H1 (cell line): Measurements from ENCODE around the gene SNAP25. TPM values are rescaled to one million over a fixed set of nuclear protein-coding genes. Genes with fewer than 3 reads are reported as not detected.
A peak's percentile ranks its signal among the peaks of the same experiment; 100 is the strongest.

Experiments
- CTCF ChIA-PET: fragments of 300-600 bp; sonication (Branson Sonifier 250); formaldehyde crosslinking; loops from one replicate; lab custom pipeline; 2021; ENCODE audit not compliant: partially characterized antibody; lab: Charles Lee
- POLR2A ChIA-PET: fragments of 300-600 bp; sonication (Branson Sonifier 250); formaldehyde crosslinking; loops from one replicate; lab custom pipeline; 2021; ENCODE audit warnings: inconsistent platforms; ENCODE audit not compliant: partially characterized antibody; lab: Charles Lee
- DNase-seq, 2 experiments: peaks; one replicate each; pipeline versions ENCODE4 v3.0.0 to v3.0.0-alpha.2; 2010 to 2022; ENCODE audit warnings: low spot score in 2 of 2, low read depth in 1 of 2, mixed read lengths in 1 of 2
- FAIRE-seq: peaks from 2 replicates; lab custom pipeline; 2011; peaks lifted over from hg19 to GRCh38; lab: Jason Lieb, UNC
- H2AFZ ChIP-seq: 2 replicates; pipeline ENCODE4 v1.8.1; 2012; ENCODE audit warnings: low read length, inconsistent platforms
- H2AK5ac ChIP-seq: 2 replicates; pipeline ENCODE4 v1.6.1; 2013; ENCODE audit warnings: low read depth, low read length
- H2BK120ac ChIP-seq: replicated peaks from 2 replicates; pipeline ENCODE3; 2013; ENCODE audit warnings: low read depth, low read length, inconsistent platforms
- H2BK12ac ChIP-seq: 2 replicates; pipeline ENCODE4 v1.6.1; 2013; ENCODE audit warnings: low read depth, low read length
- H2BK15ac ChIP-seq: 2 replicates; pipeline ENCODE4 v1.6.1; 2013; ENCODE audit warnings: low read length
- H2BK20ac ChIP-seq: 2 replicates; pipeline ENCODE4 v1.6.1; 2013; ENCODE audit warnings: low read length
- H2BK5ac ChIP-seq: 2 replicates; pipeline ENCODE4 v1.6.1; 2013; ENCODE audit warnings: low read depth, low read length
- H3K14ac ChIP-seq: 2 replicates; pipeline ENCODE4 v1.6.1; 2013; ENCODE audit warnings: inconsistent platforms; ENCODE audit not compliant: insufficient read length
- H3K18ac ChIP-seq: 2 replicates; pipeline ENCODE4 v1.6.1; 2013; ENCODE audit warnings: low read length; ENCODE audit errors: extremely low read depth
- H3K23ac ChIP-seq: 2 replicates; pipeline ENCODE4 v1.6.1; 2013; ENCODE audit warnings: inconsistent platforms; ENCODE audit not compliant: insufficient read length
- H3K23me2 ChIP-seq: 2 replicates; pipeline ENCODE4 v1.6.1; 2013; ENCODE audit warnings: low read depth, low read length
- H3K27ac ChIP-seq: 2 replicates; pipeline ENCODE4 v1.6.1; 2011; ENCODE audit warnings: low read depth, low read length, inconsistent platforms
- H3K27me3 ChIP-seq, 4 experiments: replicated peaks in 1 of 4; 1 replicate in 1 of 4; 2 replicates in 3 of 4; pipeline versions ENCODE4 v1.6.1 to v1.8.1; 2011 to 2013; ENCODE audit warnings: low read length in 3 of 4, mild to moderate bottlenecking in 3 of 4, inconsistent platforms in 2 of 4, mixed read lengths in 2 of 4, moderate library complexity in 1 of 4; ENCODE audit not compliant: control insufficient read depth in 3 of 4, insufficient read depth in 3 of 4; ENCODE audit errors: extremely low read depth in 1 of 4
- H3K36me3 ChIP-seq, 4 experiments: 2 replicates each; pipeline versions ENCODE4 v1.6.1 to v1.8.1; 2011 to 2013; ENCODE audit warnings: mild to moderate bottlenecking in 4 of 4, low read length in 3 of 4, moderate library complexity in 2 of 4, control low read depth in 1 of 4, inconsistent platforms in 1 of 4; ENCODE audit not compliant: insufficient read depth in 4 of 4, control insufficient read depth in 2 of 4
- H3K4ac ChIP-seq: replicated peaks from 2 replicates; pipeline ENCODE3; 2013; ENCODE audit warnings: low read length, low read depth, mixed read lengths, inconsistent platforms; ENCODE audit not compliant: insufficient read length
- H3K4me1 ChIP-seq, 4 experiments: replicated peaks in 1 of 4; 1 replicate in 1 of 4; 2 replicates in 3 of 4; pipeline versions ENCODE4 v1.6.1 to v1.8.1; 2011 to 2013; ENCODE audit warnings: low read length in 3 of 4, inconsistent platforms in 2 of 4, mixed read lengths in 1 of 4; ENCODE audit not compliant: insufficient read depth in 4 of 4, control insufficient read depth in 3 of 4
- H3K4me2 ChIP-seq, 2 experiments: 2 replicates each; pipeline versions ENCODE4 v1.6.1 to v1.8.1; 2011 to 2013; ENCODE audit warnings: low read depth in 2 of 2, low read length in 2 of 2, control low read depth in 1 of 2, inconsistent platforms in 1 of 2, mild to moderate bottlenecking in 1 of 2; ENCODE audit not compliant: insufficient read depth in 1 of 2
- H3K4me3 ChIP-seq, 4 experiments: fragments of 200-600, 300-600 bp in 1 of 4; sonication (generic), shearing (Covaris generic), sonication (Bioruptor Twin) in 1 of 4; 2 replicates each; pipeline versions ENCODE4 v1.5.1 to v1.8.1; 2011 to 2016; ENCODE audit warnings: low read length in 4 of 4, low read depth in 3 of 4, control low read depth in 2 of 4, inconsistent platforms in 2 of 4, mild to moderate bottlenecking in 2 of 4, mixed read lengths in 1 of 4, moderate library complexity in 1 of 4; ENCODE audit not compliant: insufficient read depth in 2 of 4; ENCODE audit errors: extremely low read depth in 1 of 4
- H3K56ac ChIP-seq: replicated peaks from 2 replicates; pipeline ENCODE3; 2013; ENCODE audit warnings: low read depth, mild to moderate bottlenecking, mixed read lengths, low read length, inconsistent platforms; ENCODE audit not compliant: insufficient read length
- H3K79me1 ChIP-seq: 2 replicates; pipeline ENCODE4 v1.6.1; 2013; ENCODE audit warnings: low read depth, low read length, control low read depth
- H3K79me2 ChIP-seq, 2 experiments: 2 replicates each; pipeline versions ENCODE4 v1.6.1 to v1.8.1; 2012 to 2013; ENCODE audit warnings: low read length in 2 of 2, mild to moderate bottlenecking in 2 of 2, inconsistent platforms in 1 of 2; ENCODE audit not compliant: insufficient read depth in 2 of 2, control insufficient read depth in 1 of 2
- H3K9ac ChIP-seq, 4 experiments: replicated peaks in 1 of 4; 1 replicate in 1 of 4; 2 replicates in 3 of 4; pipeline versions ENCODE4 v1.6.1 to v1.8.1; 2011 to 2013; ENCODE audit warnings: low read depth in 3 of 4, low read length in 3 of 4, control low read depth in 2 of 4, mild to moderate bottlenecking in 2 of 4, moderate library complexity in 2 of 4, inconsistent platforms in 1 of 4; ENCODE audit errors: extremely low read depth in 1 of 4
- H3K9me3 ChIP-seq, 2 experiments: 2 replicates each; pipeline versions ENCODE4 v1.6.1 to v1.8.1; 2012 to 2013; ENCODE audit warnings: mild to moderate bottlenecking in 2 of 2, moderate library complexity in 2 of 2, control low read depth in 1 of 2, inconsistent platforms in 1 of 2, low read depth in 1 of 2, low read length in 1 of 2, mixed read lengths in 1 of 2; ENCODE audit not compliant: insufficient read depth in 2 of 2
- H4K20me1 ChIP-seq, 2 experiments: replicated peaks in 1 of 2; 2 replicates each; pipeline versions ENCODE3 to v1.8.1; 2011 to 2013; ENCODE audit warnings: inconsistent platforms in 2 of 2, low read length in 2 of 2, mild to moderate bottlenecking in 1 of 2; ENCODE audit not compliant: insufficient read depth in 2 of 2, control insufficient read depth in 1 of 2
- H4K5ac ChIP-seq: 2 replicates; pipeline ENCODE4 v1.6.1; 2013; ENCODE audit warnings: low read length, low read depth, mixed read lengths, inconsistent platforms; ENCODE audit not compliant: insufficient read length
- H4K8ac ChIP-seq: 2 replicates; pipeline ENCODE4 v1.8.0; 2013; ENCODE audit warnings: mild to moderate bottlenecking, moderate library complexity, low read length, inconsistent platforms; ENCODE audit not compliant: insufficient read depth; ENCODE audit errors: extremely low read depth
- H4K91ac ChIP-seq: replicated peaks from 2 replicates; pipeline ENCODE3; 2013; ENCODE audit warnings: low read length, mixed read lengths, inconsistent platforms; ENCODE audit not compliant: insufficient read length
- RAD21 ChIP-seq, 2 experiments: IDR thresholded peaks in 1 of 2; conservative IDR thresholded peaks in 1 of 2; 2 replicates each; pipeline ENCODE4 v1.6.1; 2011; ENCODE audit warnings: low read depth in 2 of 2, low read length in 2 of 2, improper control_type of control experiment in 1 of 2, inconsistent platforms in 1 of 2, mild to moderate bottlenecking in 1 of 2, moderate library complexity in 1 of 2
- TBP ChIP-seq: IDR thresholded peaks from 2 replicates; pipeline ENCODE4 v1.6.1; 2011; ENCODE audit warnings: low read depth, low read length, improper control_type of control experiment
- WGBS, 2 experiments: shearing (Covaris generic) in 1 of 2; methylation state at CpG; one replicate each; pipeline versions ENCODE4 v1.1.6 to v1.1.7; 2013 to 2015; ENCODE audit warnings: low lambda C conversion rate in 2 of 2, mixed read lengths in 2 of 2, inconsistent platforms in 1 of 2, low coverage in 1 of 2, missing lambda C conversion rate in 1 of 2; ENCODE audit not compliant: insufficient replicate concordance in 2 of 2, insufficient coverage in 1 of 2, insufficient read length in 1 of 2; ENCODE audit errors: extremely low coverage in 1 of 2, missing lambda C conversion rate in 1 of 2; 5-methylcytosine and 5-hydroxymethylcytosine counted together
- polyA plus RNA-seq, 7 experiments: library from polyadenylated mRNA; depleted of rRNA in 3 of 7; stranded (reverse) in 5 of 7; unstranded in 2 of 7; fragments of >200 nt in 5 of 7; fragments of 200-250 nt in 2 of 7; gene quantifications; 1 replicate in 5 of 7; 2 replicates in 1 of 7; 4 replicates in 1 of 7; pipeline versions ENCODE4 v1.2.1 to v1.2.3, GENCODE V29; 2011 to 2013; ENCODE audit warnings: missing spikeins in 2 of 7, mixed read lengths in 2 of 7
- total RNA-seq: library from RNA; stranded (reverse); fragmentation: NEBNext Ultra II Directional; extraction: Animal tissue kit (Norgen Biotek cat#: 25700); gene quantifications from 2 replicates; pipeline ENCODE4 v1.2.1, GENCODE V29; 2021

SNAP25 gene
- total and polyA plus RNA-seq, 2 of the 8 experiments (the other 6 are each of a cell fraction or from before 2014, with no cell fraction given): 0.51 to 0.52 TPM

- Histone ChIP-seq H2BK120ac (no peak overlapping the region), H4K91ac (no peak overlapping the region), H3K23me2 (no peaks in the 10 kb centered on the region), H3K27me3 (no peaks in the 10 kb centered on the region), H3K36me3 (no peaks in the 10 kb centered on the region)
- POLR2A ChIA-PET: no interaction called here
- no peak for FAIRE-seq
- TF ChIP-seq RAD21 (IDR thresholded peaks at IDR 0.05 in 1 of 2, conservative IDR thresholded peaks at IDR 0.05 in 1 of 2; ENCODE audit: low read depth in 2 of 2, low read length in 2 of 2) (peak in 1 of 2 experiments; percentile 20; a peak in 1 of 4 replicates), TBP (no peak)
- TF ChIP-seq, all 59 proteins: peak for 1
- no peak overlapping the region for H3K4me3 ChIP-seq
- H3K23ac ChIP-seq: no peak overlapping the region
- no peaks in the 10 kb centered on the region for H3K9me3 ChIP-seq
- no peak overlapping the region for H3K18ac ChIP-seq
- H3K4me1 ChIP-seq: peaks cover 2 to 8% (median 3%) of the 10 kb centered on the region in 4 experiments; a peak in 5 of 7 replicates
- no peaks in the 10 kb centered on the region; the same call in 1 of the 2 replicates for H3K79me1 ChIP-seq
- no peak overlapping the region for H2AK5ac ChIP-seq
- H2BK5ac ChIP-seq: no peak overlapping the region
- H3K56ac ChIP-seq: no peak overlapping the region
- H4K20me1 ChIP-seq: no peaks in the 10 kb centered on the region
- H2BK12ac ChIP-seq: no peak overlapping the region
- 81% methylated on average over 10 of the region's 10 CpGs; no CpG with 5 or more reads in 1 of the 2 experiments for WGBS, 2 experiments
- CTCF ChIA-PET: interaction anchor here (0.6 to 1.9 kb wide), 12 partner anchors 8 to 191 kb away, joined by 3 to 12 read pairs (median 4); no protein-coding TSS in a partner anchor
- no peak overlapping the region for H2BK20ac ChIP-seq
- H3K9ac ChIP-seq: no peak overlapping the region
- H3K79me2 ChIP-seq: no peaks in the 10 kb centered on the region
- no peak overlapping the region for H3K4ac ChIP-seq
- H3K4me2 ChIP-seq: no peak overlapping the region
- no peak overlapping the region for H3K27ac ChIP-seq
- no peak overlapping the region for H4K5ac ChIP-seq
- DNase-seq: no peak
- H2BK15ac ChIP-seq: no peak overlapping the region
- H3K14ac ChIP-seq: no peak overlapping the region
- H2AFZ ChIP-seq: no peak overlapping the region
- no peak overlapping the region for H4K8ac ChIP-seq
These were observed 18.2 kb downstream of the SNAP25 start for GRCh38 chr20:10236540-10237533.
